ENCODE data around the gene HS6ST3.

The HS6ST3 gene

GRCh38 chr13:96804174-96804573 lies 714.3 kb downstream of the HS6ST3 start:
- no peak for DNase-seq

DNA sequence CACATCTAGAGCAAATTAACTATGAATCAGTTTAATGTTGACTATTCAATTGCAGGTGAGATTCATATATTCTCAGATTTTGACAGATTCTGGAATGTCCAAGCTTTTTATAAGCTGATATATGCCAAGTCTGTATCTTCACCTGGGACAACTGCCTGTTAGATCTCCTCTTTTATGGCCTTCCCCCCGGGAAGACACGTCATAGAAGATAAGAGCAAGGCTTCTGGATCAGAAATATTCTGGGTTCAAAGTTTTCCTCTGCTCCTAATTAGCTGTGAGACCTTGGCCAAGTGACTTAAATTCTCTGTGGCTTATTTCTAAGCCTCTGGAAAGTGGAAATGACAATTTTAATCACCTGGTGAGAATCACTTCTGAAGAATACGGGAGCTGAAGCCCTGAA lies 716.8 kb downstream of the HS6ST3 start:
- no peak for DNase-seq

GRCh38 chr13:96809366-96810096 lies 719.6 kb downstream of the HS6ST3 start:
- DNase-seq: no peak

DNA sequence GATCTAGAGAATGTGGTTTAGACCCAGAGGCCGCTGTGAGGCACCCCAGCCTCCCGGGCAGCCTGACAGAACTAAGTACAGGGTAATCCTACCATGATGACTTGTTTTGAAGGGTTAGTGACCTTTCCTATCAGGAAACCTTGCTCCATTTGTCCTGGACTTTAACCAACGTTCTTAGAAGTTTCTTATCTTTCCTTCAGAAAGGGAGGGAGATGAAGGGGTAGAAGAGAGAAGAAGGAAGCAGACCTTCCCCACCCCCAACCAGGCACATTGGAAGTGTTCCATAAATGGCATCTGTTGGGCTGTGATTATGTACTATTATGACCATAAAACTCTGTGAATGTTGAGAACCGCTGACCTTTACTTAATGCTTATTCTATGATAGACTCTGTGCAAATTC lies 720.2 kb downstream of the HS6ST3 start:
- DNase-seq: no peak

DNA sequence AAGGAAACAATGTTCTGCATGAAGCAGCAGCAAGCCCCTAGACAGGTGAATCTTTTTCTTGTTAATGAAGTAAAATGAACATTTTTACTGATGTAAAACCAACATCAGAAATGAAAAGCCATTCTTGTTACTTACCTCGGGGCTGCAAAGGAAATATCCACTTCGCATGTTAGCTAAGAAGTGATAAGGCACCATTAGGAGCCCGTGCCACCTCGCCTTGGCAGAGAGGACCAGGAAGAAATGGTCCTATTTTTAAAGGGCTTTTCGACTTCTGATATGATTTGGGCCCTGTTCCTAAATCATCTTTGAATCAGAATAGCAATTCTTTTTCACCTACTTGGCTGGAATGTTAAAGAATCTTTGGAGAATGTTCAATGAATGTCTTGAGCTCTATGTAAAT lies 721.1 kb downstream of the HS6ST3 start:
- no peak for DNase-seq

GRCh38 chr13:96816261-96816660 lies 726.4 kb downstream of the HS6ST3 start:
- DNase-seq: no peak

- DNase-seq: no peak
Observed at GRCh38 chr13:96816874-96817273, 727.0 kb downstream of the HS6ST3 start.

GRCh38 chr13:96817336-96817941 lies 727.5 kb downstream of the HS6ST3 start:
- DNase-seq: no peak

- no peak for DNase-seq
Observed at GRCh38 chr13:96819375-96819774, 729.5 kb downstream of the HS6ST3 start.

- no peak for DNase-seq
Observed at GRCh38 chr13:96821381-96821780, 731.5 kb downstream of the HS6ST3 start.

DNA sequence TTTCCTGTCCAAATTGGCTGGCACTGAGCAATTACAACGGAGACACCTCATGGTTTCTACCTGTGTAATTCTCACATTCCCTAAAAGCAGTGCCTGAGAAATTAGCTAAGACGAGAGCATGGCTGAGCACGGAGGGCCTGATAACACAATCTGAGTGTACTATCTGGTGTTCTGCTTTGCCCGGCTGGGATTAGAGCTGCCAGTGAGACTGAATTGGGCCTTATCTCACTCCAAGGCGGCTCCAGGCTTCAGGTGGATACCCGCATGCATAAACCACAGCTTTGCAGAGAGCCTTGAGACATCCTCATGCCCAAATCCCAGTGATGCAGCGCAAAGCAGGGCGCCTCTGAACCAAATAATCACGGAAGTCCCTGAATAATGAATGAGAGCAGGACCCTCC lies 732.1 kb downstream of the HS6ST3 start:
- no peak for DNase-seq

DNA sequence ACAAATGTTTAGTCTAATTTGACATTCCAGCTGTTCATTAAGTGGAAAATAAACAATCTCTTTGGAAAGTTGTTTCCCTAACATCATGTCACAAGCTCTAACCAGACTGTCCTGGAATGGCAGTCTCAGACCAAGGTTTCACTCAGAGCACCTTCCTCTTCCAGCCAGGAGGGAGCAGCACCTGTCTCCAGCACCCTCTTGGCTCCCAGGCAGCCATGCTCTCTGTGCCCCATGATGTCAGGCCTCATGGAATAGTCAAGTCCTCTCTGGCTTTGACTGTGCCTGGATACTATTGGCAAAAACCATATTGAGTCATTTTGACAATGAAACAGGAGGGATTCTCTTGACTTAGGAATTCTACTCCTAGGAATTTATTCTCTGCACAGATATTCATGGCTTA lies 733.0 kb downstream of the HS6ST3 start:
- DNase-seq: no peak

DNA sequence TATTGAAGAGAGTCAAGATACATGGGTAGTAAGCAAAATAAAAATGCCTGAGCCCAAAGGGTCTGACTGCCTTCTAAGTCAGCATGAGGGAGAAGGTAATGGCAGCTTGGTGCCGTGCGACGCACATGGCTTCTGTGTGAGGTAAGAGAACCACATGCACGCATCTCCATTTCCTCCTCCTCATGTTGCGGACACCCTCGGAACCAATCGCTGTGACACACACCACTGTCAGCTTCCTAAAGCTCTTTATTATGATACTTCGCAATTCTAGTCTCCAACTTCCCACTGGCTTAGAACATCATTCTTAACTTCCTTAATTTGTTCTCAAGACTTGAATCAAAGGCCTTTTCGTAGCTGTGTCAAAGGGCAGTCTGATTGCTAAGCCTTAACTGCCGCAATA lies 734.2 kb downstream of the HS6ST3 start:
- no peak for DNase-seq

- no peak for DNase-seq
Observed at GRCh38 chr13:96825653-96826052, 735.7 kb downstream of the HS6ST3 start.

- DNase-seq: no peak
Observed at GRCh38 chr13:96834626-96835025, 744.7 kb downstream of the HS6ST3 start.

GRCh38 chr13:96835546-96835945 lies 745.6 kb downstream of the HS6ST3 start:
- no peak for DNase-seq

GRCh38 chr13:96836733-96837132 lies 746.8 kb downstream of the HS6ST3 start:
- DNase-seq: no peak

GRCh38 chr13:96837809-96838208 lies 747.9 kb downstream of the HS6ST3 start:
- no peak for DNase-seq

- DNase-seq: peak; percentile 14
Observed at GRCh38 chr13:96844195-96844594, 754.3 kb downstream of the HS6ST3 start.

- DNase-seq: peak; percentile 62
Observed at GRCh38 chr13:96844616-96845015, 754.7 kb downstream of the HS6ST3 start.

GRCh38 chr13:96848286-96848685 lies 758.4 kb downstream of the HS6ST3 start:
- no peak for DNase-seq

GRCh38 chr13:96849091-96849490 lies 759.2 kb downstream of the HS6ST3 start:
- DNase-seq: no peak

- DNase-seq: no peak
Observed at GRCh38 chr13:96850538-96851145, 760.7 kb downstream of the HS6ST3 start.

GRCh38 chr13:96851856-96852445 lies 762.0 kb downstream of the HS6ST3 start:
- no peak for DNase-seq

Data from NCI-H2081 treated with DMSO at 0.1 percent for 48 hours (cell line).